GM18519 (cell line): ENCODE results near the gene INS.
"Not testable (repeated sequence)": the region's sequence is repeated elsewhere in the genome, so short reads cannot be mapped to it uniquely, and the experiment has no call there.

ENCODE experiments used
- ATAC-seq: cut with Tn5 transposase; IDR thresholded peaks from one replicate; pipeline ENCODE4 v1.9.1; 2021; ENCODE audit warnings: mild to moderate bottlenecking, moderate library complexity; ENCODE audit not compliant: unreplicated experiment, low FRiP score

The INS gene

DNA sequence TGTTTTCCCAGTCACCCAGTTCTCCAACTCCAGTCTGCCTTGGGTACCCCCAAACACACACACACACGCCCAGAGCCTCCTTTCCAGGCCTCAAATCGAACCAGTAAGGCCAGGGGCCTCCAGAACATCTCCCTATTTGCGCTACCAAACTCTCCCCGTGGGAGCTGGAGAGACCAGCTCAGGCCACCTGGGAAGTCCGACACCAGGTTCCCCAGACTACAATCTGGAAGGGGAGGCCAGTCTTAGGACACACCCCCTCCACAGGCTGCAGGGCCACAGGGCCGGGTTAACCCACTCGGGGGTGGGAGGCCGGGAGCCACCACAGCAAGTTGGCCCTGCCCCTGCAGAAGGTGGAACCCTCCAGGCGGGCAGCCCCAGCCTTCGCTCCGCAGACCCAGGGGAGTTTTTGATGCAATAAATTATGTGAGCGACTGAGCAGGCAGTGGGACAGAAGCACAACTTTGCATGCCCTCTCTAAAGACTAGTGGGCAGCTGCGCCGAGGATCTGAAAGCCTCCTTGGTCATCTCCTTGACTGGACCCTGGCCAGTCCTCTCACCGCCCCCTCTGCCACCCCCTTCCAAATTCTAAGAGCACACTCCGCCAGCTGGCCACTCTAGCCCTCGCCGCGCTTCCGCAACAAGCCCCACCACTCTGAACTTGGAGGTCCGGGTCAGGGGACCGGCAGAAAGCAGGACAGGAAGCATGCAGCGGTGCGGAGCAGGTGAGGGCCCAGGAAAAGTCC lies 24.6 kb downstream of the INS start:
- no peak for ATAC-seq

DNA sequence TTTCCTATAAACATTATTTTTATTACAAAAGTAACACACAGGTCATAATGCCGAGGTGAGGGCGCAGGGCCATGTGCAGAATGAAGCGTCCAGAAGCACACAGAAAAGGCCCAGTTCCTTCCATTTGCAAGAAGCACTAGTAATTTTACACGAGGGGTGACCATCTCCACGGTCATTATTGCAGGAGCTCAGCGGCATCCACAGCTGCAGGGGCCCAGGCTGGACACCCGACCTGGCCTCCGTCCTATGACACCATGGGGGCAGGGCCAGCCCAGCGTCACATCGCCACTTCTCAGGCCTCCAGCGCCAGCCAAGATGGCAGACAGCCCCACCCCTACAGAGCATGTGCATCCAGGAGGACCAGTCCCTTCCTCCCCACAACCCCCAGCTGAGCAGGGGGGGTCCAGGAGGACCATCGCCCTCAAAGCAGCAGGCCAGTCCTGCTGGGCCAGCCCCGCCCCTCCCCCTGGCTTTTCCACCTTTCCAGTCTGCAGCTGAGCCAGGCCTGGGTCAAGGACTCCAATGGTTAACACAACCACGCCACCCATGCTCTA lies 25.3 kb downstream of the INS start:
- ATAC-seq, result no peak

DNA sequence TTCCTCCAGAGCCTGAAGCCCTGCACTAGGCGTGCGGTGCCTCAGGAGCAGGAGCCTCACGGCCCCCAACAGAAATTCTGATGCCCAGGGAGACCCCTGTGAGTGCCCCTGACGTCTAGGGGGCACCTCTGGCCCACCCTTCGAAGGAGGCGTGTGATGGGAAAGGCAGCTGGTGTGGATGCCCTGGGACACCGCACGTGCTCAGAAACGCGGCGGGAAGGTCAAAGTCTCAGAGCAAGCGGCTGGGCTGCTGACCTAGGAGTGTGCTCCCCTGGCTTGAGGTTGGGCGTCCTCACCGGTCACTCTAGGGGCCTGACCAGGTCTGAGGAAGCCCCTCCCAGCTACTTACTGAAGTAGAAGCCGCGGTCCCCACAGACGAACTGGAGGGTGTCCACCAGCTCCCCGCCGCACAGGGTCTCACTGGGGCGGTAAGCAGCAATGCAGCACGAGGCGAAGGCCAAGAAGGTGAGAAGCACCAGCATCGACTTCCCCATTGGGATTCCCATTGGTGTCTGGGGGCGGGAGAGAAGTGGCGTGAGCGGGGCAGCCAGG lies 25.9 kb downstream of the INS start:
- no peak for ATAC-seq

DNA sequence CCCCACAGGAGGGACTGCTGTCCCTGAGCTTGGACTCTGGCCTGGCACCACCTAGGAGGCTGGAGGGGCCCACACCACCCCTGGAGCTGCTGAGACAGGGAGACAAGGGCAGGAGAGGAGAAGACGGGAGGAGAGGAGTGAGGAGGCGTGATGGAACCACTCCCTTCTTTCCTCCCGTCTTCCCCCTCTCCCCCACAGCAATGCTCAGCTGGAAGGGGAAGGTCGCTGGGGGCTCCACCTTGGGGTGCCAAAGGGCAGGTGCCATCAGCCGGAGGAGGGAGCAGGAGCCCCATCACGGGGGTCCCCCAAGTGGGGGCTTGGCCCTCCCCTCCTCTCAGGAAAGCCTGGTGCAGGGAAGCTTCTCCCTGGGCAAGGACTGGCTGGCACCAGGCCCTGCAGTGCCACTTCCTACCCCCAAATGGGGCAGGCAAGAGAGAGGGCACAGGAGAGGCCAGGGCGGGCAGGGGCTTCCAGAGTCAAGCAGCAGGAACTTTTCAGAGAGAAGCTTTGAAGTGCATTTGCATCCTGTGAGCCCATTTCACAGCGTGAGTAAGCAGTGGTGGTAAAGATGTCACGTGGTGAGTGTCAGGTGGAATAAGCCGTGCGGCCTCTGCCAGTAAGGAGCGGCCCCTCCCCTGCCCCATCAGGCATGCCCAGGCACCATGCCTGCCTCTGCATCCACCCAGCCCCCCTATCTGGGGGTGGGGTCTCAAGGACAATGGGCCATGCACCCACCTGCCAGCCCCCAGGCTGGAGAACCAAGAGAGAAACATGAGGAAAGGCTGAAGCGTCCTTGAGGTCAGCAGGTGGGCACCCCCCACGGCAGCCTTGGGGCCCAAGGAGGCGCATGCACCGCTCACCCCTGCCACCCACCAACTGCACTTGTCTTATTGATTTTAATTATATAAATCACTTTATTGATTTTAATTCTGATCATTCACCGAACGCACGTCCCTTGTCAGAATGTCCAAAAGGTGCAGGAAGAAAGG lies 26.7 kb downstream of the INS start:
- no peak for ATAC-seq

DNA sequence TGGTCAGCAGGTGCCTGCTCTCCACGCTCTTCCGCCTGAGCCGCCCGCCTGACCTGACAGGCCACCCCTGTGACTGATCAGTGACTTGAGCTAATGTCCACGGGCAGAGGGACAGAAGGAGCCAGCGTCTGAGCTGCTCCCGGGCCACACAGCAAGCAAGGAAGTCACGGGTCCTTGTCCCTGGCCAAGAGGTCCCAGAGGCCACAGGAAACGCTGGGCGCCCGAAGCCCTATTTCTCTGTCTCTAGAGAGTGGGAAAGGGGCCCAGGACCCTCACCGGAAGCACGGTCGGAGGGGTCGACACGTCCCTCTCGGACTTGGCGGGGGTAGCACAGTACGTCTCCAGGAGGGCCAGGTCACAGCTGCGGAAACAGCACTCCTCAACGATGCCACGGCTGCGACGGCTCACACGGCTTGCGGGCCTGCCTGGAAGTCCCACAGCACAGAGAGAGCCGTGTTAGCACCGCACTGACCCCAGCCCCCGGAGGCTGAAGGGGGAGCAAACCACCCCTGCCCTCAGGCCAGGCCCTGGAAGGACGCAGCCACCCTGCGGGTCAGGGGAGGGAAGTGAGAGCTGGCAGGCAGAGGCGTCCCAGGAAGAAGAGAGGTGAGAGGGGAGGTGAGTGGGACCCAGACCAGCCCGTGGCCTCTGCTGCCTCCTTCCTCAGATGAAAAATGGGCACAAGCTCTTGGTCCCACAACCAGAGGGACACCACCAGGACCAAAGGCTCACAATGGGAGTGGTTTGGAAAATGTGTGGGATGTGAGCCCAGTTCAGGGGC lies 27.6 kb downstream of the INS start:
- ATAC-seq, result no peak

DNA sequence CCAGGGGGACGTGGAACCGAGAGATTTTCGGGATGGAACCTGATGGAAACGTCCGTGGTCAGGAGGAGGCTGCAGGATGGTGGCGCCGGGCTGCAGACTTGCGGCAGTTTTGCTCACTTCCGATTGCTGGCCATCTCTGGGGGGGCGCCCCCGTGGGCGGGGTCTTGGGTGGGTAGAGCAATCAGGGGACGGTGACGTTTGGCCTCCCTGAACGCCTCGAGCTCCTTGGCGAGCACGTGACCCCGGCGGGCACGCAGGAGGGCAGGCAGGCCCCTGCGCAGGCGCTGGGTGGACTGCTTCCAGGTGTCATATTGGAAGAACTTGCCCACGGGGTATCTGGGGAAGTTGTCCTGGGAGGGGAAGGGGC lies 28.2 kb downstream of the INS start:
- no peak for ATAC-seq

DNA sequence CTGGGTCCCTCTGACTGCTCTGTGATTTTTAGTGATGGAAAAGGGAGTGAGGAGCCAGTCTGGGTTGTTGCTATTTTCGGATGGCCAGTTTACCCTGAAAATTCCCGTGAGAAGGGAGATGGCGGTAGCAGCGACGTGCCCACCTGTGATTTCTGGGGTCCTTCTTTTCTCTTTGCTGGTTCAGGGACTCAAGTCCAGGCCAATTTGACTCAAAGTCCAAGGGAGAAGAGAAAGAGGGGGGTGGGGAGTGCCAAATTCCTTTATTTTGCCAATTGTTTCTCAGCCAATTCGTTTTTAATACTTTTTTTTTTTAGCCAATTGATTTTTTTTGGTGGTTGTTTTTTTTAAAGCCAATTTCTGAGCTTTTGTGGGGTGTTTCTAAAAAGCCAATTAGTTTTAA lies 28.8 kb downstream of the INS start:
- ATAC-seq, result no peak

DNA sequence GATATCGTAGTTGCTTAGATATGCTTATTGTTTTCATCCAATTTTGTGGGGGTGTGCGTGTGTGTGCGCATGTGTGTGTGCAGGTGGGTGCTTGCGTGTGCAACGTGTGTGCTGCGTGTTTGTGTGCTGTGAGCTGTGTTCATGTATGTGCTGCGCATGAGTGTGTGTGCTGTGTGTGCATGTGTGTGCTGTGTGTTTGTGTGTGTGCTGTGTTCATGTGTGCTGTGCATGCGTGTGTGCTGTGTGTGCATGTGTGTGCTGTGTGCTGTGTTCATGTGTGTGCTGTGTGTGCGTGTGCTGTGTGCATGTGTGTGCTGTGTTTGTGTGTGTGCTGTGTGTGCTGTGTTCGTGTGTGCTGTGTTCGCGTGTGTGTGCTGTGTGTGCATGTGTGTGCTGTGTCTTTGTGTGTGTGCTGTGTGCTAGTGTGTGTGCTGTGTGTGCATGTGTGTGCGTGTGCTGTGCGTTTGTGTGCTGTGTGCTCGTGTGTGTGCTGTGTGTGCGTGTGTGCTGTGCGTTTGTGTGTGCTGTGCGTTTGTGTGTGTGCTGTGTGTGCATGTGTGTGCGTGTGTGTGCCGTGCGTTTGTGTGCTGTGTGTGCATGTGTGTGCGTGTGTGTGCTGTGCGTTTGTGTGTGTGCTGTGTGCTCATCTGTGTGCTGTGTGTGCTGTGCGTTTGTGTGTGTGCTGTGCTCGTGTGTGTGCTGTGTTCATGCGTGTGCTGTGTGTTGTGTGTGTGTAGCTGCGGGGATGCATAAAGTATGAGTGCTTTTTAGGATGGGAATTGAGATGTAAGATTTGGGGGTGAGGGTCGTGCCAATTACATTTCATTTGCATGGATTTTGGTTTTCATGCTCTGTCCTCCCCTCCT lies 29.4 kb downstream of the INS start:
- no peak for ATAC-seq

DNA sequence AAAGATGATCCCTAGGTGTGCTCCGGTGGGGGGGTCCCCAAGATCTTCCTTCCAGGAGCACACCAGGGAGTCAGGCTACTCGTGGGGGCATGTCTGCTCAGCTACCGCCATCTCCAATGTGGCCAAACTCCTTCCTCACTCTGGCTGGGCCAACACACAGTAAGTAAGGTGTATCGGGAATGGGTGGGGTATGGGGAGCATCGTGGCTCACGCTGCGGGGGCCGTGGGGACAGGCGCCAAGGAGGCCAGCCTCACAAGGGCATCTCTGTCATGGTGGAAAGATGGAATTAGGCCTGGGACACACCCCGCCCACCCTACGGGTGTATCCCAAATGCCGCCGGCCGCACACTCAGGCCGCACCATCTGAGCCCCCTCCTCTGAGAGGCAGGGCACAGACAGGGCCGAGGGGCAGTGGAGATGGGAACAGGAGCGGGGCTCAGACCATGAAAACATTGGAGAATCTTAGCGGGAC lies 30.1 kb downstream of the INS start:
- ATAC-seq, result no peak

DNA sequence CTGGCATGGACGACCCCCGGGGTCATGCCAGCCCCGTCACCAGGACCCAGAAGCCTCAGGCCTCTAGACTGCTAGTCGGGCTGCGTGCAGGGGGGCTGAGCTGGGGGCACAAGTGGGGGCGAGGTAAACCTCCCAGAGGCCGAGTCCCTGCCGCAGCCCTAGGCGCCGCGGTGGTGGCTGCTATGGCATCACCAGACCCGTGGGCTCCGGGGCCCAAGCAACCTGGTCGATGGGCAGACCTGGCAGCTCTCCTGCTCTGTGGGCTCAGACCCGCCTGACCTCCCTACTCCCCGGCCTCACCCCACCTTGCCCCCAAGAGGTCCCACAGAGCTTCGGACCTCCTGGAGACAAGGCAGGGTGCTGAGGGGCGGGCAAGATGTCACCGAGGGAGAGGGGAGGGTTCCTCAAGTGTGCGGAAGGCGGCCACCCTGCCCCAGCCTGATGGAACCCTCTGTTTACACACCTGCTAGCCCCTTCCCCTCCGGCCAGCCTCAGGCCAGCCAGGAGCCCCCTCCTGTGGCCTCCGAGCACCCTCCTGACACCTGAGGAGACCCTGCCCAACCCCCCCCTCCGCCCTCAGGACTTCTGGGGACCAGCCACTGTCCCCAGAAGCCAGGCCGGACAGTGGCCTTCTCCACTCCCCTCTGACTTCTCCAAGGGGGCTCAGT lies 31.2 kb downstream of the INS start:
- ATAC-seq, result no peak

DNA sequence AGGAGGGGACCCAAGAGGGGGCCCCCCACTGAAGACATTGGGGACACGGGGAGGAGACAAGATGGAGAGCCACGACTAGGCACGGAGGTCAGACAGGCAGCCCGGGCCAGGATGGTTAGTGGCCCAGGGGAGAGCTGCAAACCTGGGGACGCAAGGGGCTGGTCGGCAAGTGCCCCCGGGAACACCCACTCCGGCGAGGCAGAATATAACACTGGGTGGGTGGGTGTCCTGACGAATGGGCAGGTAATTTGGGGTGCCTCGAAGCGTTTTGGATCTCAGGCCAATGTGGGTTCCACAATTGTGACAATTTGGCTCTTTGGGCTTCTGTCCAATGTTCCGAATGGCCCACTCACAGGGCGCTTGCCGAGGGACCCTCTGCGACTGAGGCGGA lies 31.7 kb downstream of the INS start:
- ATAC-seq, result no peak

DNA sequence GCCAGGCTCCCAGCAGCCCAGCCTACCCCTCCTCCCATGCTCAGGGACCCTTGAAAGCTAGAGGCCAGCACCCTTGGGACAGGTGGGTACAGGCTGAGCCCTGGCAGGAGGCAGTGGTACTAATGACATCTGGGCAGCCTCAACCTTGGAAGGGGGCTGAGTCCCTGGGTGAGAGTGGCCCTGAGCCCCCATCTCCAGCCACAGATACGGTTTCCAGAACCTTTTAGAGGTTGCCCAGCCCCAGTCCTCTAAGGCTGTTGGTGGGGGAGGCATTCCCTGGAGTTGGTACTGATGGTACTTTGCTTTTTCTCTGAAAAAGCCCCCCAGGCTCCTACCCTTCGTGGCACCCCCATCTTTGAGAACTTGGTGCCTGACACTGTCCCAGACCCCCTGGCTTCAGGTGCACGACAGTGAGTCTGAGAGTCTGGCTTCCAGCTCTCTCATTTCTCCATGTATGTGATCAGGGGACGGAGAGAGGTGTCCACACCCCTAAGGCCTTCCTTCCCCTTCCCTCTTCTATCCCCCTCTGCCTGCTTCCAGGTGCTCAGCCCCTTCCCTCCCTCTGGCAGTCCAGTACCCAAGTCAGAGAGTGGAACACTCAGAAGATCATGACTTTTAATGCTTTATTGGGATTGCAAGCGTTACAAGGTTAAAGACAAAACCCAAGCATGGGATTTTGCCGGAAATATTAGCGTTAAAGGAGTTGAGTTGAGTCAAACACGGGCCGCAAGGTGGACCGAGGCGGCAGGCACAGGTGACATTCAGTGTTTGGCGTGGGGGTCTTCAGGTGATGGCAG lies 32.3 kb downstream of the INS start:
- no peak for ATAC-seq

DNA sequence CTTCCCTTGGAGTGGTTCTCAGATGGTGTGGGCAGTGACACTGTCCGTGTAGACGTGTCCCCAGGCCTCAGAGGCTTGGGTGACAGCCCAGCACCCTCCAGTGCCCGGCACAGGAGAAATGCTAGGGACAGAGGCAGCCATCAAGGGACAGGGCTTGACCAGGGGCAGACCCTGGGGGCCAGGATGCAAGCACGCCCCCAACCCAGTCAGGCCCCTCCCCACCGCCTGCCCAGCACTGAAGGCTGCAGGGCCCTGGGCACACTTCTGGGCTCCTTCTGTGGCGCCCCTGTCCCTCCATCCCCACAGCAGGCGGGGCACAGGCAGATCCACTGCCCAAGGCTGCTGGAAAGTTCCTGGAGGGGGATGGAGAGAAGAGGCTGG lies 32.9 kb downstream of the INS start:
- no peak for ATAC-seq

DNA sequence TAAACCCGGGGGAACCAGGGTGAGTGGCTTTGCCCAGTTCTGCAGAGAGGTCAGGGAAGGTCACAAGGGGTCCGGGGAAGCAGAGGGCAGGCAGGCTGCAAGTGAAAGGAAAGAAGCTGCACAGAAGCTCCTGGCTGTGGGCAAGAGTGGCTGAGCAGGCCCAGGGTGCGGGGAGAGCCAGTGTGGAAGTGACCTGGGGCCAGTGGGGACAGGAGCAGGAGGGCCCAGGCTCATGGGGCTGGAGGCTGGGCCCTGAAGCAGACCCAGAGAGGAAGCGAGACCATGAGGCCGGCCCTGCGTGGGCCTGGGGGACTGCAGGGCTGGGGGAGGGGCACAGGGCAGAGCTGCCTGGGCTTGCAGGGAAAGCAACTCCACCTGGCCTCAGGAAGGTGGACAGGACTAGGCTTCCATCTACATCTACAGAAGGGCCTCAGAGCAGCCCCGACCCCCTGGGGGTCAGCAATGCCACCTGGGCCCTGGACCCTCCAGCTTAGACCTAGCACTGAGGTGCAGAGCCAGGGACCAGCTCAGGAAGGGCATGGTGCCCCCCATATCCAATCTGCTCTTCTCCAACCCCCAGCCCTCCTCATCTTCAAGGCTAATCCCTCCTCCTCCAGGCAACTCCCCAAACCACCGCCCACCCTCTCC lies 33.4 kb downstream of the INS start:
- no peak for ATAC-seq

DNA sequence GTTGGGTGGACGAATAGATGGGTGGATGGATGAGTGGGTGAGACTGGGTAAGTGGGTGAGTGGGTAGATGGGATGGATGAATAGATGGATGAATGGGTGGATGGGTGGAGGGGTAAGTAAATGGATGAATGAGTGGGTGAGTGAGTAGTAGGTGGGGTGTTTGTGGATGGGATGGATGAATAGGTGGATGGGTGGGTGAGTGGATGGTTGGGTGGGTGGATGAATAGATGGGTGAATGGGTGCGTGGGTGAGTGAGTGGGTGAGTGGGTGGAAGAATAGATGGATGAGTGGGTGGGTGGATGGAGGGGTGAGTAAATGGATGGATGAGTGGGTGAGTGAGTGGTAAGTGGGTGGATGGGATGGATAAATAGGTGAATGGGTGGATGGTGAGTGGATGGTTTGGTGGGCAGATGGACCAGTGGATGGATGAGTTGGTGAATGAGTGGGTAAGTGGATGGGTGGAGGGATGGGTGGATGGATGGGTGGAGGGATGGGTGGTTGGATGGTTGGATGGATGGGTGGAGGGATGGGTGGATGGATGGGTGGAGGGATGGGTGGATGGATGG lies 34.4 kb downstream of the INS start:
- ATAC-seq, result no peak

DNA sequence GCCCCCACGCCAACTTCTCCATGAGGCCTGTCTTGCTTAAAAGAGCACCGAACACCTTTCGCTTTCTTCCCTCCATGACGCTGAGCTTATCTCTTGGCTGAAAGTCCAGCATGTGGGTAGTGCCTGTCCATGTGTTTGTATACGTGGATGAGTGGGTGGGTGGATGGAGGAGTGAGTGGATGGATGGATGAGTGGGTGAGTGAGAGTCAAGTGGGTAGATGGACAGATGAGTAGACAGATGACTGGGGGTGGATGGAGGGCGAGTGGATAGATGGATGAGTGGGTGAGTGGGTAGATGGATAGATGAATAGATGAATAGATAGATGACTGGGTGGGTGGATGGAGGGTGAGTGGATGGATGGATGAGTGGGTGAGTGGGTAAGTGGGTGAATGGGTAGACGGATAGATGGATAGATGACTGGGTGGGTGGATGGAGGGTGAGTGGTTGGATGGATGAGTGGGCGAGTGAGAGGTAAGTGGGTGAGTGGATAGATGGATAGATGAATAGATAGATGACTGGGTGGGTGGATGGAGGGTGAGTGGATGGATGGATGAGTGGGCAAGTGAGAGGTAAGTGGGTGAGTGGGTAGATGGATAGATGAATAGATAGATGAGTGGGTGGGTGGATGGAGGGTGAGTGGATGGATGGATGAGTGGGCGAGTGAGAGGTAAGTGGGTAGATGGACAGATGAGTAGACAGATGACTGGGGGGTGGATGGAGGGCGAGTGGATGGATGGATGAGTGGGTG lies 36.1 kb downstream of the INS start:
- ATAC-seq, result not testable (repeated sequence)

DNA sequence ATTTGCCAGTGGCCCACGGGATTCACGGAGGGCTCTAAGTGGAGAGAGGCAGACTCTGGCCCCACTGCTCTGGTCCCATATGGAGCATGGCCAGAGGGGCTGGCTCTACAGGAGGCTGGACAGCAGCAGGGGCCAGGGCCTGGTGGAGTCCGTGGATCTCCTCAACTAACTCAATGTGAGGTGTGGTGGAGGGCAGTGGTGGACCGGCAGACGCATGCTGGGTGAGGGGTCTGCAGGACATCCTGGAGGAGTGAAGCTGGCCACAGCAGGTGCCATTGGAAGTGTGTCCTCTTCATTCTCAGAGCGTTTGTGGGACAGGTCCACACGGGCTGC lies 37.4 kb downstream of the INS start:
- ATAC-seq, result no peak
